COR-L47 (cell line): Measurements from ENCODE around the gene VAV3.

Experiments
- DNase-seq: peaks from one replicate; lab custom pipeline; 2025; lab: John Stamatoyannopoulos, UW

Gene VAV3

GRCh38 chr1:107574044-107574443, 390.9 kb downstream of the VAV3 start:
- no peak for DNase-seq

- DNase-seq = peak; percentile 24
Measured at GRCh38 chr1:107572674-107573211, 392.2 kb downstream of the VAV3 start.

- DNase-seq = no peak
Measured at GRCh38 chr1:107570768-107571167, 394.2 kb downstream of the VAV3 start.

DNA sequence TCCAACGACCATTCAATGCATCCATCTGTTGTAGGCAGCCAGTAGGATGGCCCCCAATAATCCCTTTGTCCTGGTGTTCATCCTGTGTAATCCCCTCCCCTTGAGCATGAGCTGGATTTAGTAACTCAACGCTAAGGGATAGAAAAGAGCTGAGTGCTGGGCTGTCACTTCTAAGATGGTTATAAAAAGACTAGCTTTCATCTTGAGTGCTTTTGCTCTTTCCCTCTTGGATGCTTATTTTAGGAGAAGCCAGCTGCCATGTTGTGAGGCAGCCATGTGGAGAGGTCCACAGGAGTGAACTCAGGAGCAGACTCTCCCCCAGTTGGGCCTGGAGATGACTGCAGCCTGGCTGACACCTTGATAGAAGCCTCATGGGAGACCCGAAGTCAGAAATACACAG, 401.5 kb downstream of the VAV3 start:
- DNase-seq = no peak

- DNase-seq = no peak
Measured at GRCh38 chr1:107559881-107560280, 405.1 kb downstream of the VAV3 start.

DNA sequence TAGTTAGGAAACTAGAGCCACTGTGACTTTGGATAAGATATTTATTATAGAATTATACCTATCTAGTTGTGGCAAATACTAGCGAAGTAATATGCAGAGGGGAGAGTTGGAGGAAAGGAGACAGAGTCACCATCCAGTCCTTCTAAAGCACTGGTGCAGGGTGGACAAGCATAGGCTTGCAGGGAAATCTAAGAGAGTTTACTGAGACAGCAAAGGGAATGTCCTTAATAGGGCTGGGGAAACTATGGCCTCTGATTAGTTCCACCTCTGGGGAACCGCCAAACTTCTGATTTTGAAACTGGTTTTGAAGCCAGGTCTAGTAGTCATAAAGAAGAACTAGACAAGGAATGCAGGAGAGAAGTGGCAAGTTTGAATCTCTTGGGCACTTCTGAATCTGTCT, 407.9 kb downstream of the VAV3 start:
- no peak for DNase-seq

DNA sequence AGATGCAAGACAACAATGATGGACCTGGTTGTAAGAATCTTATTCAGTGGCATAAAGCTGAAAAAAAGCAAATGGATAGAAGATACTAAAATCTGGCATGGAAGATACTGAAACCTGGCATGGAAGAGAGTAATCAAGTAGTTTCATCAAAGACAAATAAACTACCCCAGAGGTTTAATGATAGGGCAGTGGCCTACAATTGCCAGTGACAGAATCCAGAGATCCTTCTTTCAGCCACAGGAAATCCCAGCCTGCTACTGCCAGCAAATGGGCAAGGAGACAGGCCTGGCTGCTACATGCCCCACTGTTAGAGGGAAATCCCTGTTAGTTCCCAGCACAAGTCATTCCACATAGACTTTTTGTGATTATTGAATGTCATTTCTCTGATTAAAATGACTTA, 409.4 kb downstream of the VAV3 start:
- DNase-seq = peak; percentile 16

DNA sequence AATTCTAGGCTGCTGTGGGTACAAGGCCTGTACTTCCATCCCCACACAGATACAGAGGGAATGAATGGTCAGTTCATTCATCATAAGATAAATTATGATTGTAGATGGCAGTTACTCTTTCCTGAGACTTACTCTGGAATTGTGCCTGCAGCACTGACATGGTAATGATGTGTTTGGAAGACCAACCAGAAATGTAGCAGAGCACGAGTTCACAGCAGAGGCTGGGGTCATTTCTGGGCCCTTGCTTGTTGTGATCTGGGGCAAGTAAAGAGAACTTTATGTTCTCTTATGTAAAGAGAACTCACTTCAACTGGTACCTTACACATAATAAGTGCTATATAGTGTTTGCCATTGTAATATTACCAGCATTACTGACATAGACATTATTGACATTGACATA, 412.2 kb downstream of the VAV3 start:
- no peak for DNase-seq

GRCh38 chr1:107551456-107551855, 413.5 kb downstream of the VAV3 start:
- DNase-seq = no peak

DNA sequence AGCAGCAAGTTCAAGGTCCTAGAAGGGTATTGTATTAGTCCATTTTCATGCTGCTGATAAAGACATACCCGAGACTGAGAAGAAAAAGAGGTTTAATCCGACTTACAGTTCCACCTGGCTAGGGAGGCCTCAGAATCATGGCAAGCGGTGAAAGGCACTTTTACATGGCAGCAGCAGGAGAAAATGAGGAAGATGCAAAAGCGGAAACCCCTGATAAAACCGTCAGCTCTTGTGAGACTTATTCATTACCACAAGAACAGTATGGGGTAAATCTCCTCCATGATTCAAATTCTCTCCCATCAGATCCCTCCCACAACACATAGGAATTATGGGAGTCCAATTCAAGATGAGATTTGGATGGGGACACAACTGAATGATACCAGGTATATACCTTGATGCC, 414.6 kb downstream of the VAV3 start:
- no peak for DNase-seq

GRCh38 chr1:107549152-107549810, 415.7 kb downstream of the VAV3 start:
- DNase-seq = no peak

DNA sequence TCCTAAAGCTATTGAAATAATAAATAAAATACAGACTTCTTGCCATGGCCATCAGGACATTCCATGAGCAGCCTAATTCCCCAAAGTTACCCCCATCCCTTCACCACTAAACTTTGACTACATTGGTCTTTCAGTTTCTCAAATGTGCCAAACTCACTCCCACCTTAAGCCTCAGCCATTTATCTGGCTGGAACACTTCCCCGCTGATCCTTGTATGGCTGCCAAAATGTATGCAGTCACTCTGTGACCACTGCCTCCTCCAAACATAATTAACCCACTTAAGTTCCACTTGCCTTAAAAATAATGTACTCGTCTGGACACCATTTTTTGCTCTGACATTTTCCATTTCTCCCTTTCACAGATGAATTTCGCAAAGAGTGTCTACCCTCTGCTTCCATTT, 416.7 kb downstream of the VAV3 start:
- DNase-seq = no peak

DNA sequence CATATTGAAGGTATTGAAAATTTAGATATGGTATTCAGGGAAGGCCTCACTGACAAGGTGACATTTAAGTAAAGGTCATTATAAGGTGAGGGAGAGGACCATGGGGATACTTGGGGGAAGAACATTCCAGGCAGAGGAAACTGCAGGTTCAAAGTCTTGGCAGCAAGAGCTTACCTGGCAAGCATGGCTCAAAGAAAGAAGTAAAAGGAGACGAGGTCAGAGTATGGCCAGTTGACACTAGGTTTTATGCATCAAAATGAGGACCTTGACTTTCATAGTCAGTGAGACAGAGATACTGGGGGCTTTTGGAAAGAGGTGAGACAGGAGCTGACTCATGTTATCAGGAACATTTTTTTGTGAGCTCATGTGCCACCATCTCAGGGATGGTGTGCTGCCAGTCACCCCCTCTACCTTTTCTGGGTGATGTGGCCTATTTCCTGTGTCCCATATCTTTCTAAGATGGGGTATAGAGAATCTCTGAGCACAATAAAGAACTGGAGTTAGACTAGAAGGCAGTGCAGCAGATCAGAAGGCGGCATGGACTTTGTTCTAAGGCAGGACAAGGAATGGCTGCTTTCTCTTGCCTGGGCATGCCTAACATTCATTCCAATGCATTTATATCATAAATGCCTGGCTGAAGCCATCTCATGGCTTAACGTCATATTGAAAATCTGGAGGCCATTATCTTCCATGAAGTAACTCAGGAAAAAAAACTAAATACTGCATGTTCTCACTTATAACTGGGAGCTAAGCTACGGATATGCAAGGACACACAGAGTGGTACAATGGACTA, 417.4 kb downstream of the VAV3 start:
- DNase-seq = no peak

- DNase-seq = no peak
Measured at GRCh38 chr1:107546576-107546975, 418.4 kb downstream of the VAV3 start.

DNA sequence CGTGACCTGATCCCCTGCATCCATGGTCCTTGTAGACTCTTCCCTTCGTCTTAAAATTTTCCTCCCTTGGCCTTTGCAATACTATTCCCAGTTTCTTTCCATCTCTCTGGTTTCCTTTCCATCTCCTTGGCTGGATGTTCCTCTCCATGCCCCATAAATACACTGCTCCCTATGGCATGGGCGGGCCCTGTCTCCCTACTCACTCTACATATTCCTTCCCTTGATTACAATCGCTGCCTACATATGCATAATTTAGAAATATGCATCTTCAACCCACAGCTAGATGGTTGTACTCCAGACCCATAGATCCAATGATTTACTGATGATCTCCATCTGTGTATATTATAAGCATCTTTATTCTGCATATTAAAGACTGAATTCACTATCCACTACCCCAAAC, 419.1 kb downstream of the VAV3 start:
- DNase-seq = no peak

DNA sequence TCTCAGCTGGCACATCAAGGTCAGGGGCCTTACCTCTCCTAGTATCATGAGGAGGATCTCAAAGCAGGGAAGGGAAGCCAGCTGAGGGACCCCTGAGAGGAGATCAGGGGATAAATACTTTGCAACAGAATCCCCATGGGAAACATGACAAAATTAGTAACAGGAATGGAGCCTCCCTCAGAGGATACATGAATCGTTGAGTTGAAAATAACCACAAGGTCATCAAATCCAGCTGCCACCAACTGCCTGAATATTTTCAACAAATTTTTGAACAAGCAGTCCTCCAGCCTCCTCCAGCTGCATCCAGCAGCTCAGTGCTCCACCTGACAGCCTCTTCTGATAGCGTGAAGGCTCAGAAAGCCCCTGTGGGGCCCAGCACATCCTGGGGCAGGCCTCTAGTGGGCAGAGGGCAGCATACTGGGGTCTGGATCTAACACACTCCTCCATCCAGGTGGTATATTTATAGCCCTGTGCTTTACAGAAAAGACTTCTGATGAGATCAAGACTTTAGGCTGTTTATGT, 419.9 kb downstream of the VAV3 start:
- no peak for DNase-seq

GRCh38 chr1:107544285-107544684, 420.7 kb downstream of the VAV3 start:
- DNase-seq = no peak

DNA sequence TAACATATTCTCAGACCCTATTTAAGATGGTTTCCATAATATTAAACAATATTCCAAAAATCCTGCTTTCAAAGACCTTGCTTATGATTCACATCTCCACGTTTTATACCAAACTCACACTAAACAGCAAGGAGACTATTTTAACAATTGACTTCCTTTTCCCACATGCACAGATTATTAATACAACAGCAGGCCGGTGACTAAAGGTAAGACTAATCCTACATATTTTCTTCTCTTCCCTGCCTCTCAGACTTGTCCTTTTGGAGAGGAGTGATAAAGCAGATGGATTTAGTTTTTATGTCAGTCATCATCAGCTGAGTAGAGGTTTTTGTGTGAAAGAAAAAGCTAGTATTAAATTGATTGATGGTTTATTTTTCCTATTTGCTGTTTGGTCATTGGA, 423.6 kb downstream of the VAV3 start:
- no peak for DNase-seq

- DNase-seq = no peak
Measured at GRCh38 chr1:107538502-107538901, 426.5 kb downstream of the VAV3 start.

GRCh38 chr1:107536266-107536665, 428.7 kb downstream of the VAV3 start:
- DNase-seq = no peak

DNA sequence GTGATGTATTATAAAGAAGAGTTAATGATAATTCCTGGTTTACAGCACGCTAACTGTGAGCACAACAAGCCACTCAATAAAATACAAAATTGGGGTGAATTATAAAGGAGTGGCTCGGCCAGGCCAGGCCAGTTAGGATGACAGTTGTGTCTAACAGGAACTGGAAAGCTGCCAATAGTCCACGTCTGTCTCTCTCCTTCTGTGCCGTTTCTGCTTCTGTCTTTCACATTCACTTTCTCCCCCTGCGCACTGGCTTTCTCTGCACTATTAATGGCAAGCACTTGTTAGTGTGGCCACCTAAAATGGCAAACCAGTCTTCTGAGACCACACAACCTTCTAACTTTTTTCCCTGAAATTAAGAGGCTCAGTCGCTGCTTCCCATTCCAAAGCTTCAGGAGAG, 429.9 kb downstream of the VAV3 start:
- no peak for DNase-seq

- no peak for DNase-seq
Measured at GRCh38 chr1:107534632-107535031, 430.3 kb downstream of the VAV3 start.

GRCh38 chr1:107533436-107533835, 431.5 kb downstream of the VAV3 start:
- DNase-seq = no peak
